ENCODE data around the gene AOAH.

AOAH gene

GRCh38 chr7:36755484-36755883, 31.2 kb upstream of the AOAH start:
- Histone ChIP-seq H3K27me3 (no peaks in the 10 kb centered on the region), H3K4me1 (peaks cover 25% of the 10 kb centered on the region), H3K4me3 (no peak overlapping the region), H3K36me3 (no peaks in the 10 kb centered on the region), H3K4me2 (no peak overlapping the region), H3K9ac (no peak overlapping the region), H4K20me1 (no peaks in the 10 kb centered on the region), H3K9me3 (no peaks in the 10 kb centered on the region), H3K27ac (no peak overlapping the region)
- TF ChIP-seq Cebpa-rat (IDR thresholded peaks at IDR 0.05): no peak

DNA sequence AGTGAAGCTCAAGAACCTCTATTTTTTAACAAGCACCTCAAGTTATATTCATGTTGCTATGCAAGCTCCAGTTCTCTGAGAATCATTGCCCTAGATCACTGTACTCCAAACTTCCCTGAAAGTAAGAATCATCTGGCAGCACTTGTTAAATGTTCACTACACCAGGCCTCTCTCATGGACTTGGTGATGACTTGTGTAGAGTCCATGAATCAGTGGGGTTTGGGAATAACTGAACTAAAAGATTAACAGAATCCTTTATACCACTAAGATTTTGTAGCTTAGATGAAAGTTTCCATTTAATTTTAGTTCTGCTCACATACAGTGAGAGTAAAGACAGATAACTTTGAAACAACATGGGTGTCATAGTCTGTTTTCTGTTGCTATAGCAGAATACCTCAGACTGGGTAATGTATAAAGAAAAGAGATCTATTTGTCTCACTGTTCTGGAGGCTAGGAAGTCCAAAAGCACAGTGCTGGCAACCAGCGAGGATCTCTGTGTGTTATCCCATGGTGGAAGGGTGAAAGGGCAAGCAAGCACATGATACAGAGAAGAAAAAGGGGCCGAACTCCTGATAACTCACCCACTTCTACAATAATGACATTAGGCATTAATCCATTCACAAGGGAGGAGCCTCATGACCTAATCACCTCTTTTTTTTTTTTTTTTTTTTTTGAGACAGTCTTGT, 27.9 kb upstream of the AOAH start:
- no peaks in the 10 kb centered on the region for H3K9me3 ChIP-seq
- H3K4me1 ChIP-seq: peaks cover 7% of the 10 kb centered on the region; the same call in 1 of the 2 replicates
- H4K20me1 ChIP-seq: no peaks in the 10 kb centered on the region
- no peaks in the 10 kb centered on the region for H3K36me3 ChIP-seq
- no peak overlapping the region for H3K4me2 ChIP-seq
- H3K9ac ChIP-seq: no peak overlapping the region
- H3K27ac ChIP-seq: no peak overlapping the region
- no peak for TF ChIP-seq Cebpa-rat (IDR thresholded peaks at IDR 0.05)
- H3K27me3 ChIP-seq: no peaks in the 10 kb centered on the region
- H3K4me3 ChIP-seq: no peak overlapping the region

DNA sequence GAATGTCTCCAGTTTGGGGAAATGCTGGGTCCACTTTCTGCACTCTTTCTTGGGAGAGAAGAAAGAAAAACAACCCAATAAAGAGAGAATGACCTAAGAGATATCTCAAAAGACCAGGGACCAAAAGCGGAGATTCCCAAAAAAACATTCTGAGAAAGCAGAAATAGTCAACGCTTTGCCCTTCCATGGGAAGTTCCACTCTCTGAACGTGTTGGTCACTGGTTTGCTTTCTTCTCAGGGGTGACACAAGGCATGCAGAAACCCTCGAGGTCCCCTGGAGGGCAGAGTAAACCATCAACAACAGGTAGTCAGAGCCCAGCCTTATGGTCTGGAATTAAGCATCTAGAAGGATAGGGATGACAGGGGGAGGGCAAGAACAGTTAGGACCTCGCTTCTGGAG, 26.2 kb upstream of the AOAH start:
- no peaks in the 10 kb centered on the region for H3K27me3 ChIP-seq
- H3K4me2 ChIP-seq: no peak overlapping the region
- TF ChIP-seq Cebpa-rat (IDR thresholded peaks at IDR 0.05): no peak
- H3K9me3 ChIP-seq: no peaks in the 10 kb centered on the region
- no peak overlapping the region for H3K27ac ChIP-seq
- no peak overlapping the region for H3K9ac ChIP-seq
- no peaks in the 10 kb centered on the region for H3K36me3 ChIP-seq
- no peaks in the 10 kb centered on the region for H4K20me1 ChIP-seq
- no peaks in the 10 kb centered on the region for H3K4me1 ChIP-seq
- H3K4me3 ChIP-seq: no peak overlapping the region

- H3K27ac ChIP-seq: no peak overlapping the region
- no peak overlapping the region for H3K4me2 ChIP-seq
- no peaks in the 10 kb centered on the region for H3K9me3 ChIP-seq
- no peak for TF ChIP-seq Cebpa-rat (IDR thresholded peaks at IDR 0.05)
- H3K4me1 ChIP-seq: no peaks in the 10 kb centered on the region
- H3K27me3 ChIP-seq: no peaks in the 10 kb centered on the region
- no peaks in the 10 kb centered on the region for H3K36me3 ChIP-seq
- no peak overlapping the region for H3K4me3 ChIP-seq
- no peaks in the 10 kb centered on the region for H4K20me1 ChIP-seq
- H3K9ac ChIP-seq: no peak overlapping the region
Observed at GRCh38 chr7:36749282-36749960, 25.1 kb upstream of the AOAH start.

DNA sequence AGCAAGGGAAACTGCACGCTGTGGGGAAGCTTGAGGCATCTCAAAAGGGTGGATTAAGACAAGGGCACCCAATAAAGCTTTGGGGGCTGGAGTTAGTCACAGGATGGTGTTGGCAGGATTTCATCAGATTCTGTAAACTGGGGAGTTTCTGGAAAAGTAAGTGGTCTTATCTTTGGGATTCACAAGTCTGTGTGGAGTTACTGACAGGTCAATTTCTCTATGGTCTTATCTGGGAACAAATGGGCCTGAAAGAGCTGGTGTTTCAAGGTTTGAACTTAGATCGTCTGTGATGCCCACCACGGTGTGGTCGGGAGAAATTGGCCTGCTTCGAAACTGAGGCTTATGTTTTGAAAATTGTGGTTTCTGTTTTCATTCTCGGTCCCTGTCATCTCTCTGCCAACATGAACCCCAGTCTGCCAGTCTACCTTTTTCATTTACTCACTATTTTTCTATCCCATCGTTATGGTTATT, 23.8 kb upstream of the AOAH start:
- Histone ChIP-seq H3K27me3 (no peaks in the 10 kb centered on the region), H3K4me1 (no peaks in the 10 kb centered on the region), H3K4me3 (no peak overlapping the region), H4K20me1 (no peaks in the 10 kb centered on the region), H3K9me3 (no peaks in the 10 kb centered on the region), H3K27ac (no peak overlapping the region), H3K4me2 (no peak overlapping the region), H3K9ac (no peak overlapping the region), H3K36me3 (no peaks in the 10 kb centered on the region)
- TF ChIP-seq Cebpa-rat (IDR thresholded peaks at IDR 0.05): no peak

DNA sequence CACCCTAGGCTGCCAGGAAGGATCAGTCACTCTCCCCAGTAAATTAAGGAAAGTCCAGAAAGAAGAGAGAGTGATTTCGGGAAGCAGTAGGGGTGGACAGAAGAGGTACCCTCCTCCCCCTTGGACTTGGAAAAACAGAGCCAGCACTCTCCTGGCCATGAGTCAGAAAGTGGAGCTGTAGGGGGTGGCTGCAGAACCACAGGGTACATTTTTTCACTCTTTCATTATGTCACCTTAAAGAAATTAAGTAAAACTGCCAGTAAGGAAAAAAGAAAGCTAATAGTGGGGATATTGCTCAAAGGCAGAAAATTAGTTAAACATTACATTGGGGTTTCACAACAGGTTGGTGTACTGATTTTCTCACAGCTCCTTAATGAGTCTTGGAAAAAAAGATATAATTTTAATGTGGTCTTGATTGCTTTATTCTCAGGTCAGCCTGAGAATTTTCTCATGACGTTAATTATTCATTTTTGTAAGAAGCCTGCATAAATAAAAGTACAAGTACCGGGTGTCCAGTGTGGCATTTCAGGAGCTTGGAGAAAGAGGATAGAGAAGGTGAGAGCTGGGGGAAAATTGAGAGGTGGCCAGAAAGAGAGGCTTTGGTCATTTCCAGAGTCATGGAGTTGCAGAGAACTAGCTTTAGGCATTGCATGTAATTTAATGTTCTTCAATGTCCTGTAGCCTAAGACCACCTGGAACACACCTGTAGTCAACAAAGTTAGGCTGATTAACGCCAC, 23.2 kb upstream of the AOAH start:
- H3K27ac ChIP-seq: no peak overlapping the region
- no peaks in the 10 kb centered on the region for H3K4me1 ChIP-seq
- H3K4me2 ChIP-seq: no peak overlapping the region
- no peak for TF ChIP-seq Cebpa-rat (IDR thresholded peaks at IDR 0.05)
- no peak overlapping the region for H3K9ac ChIP-seq
- H3K9me3 ChIP-seq: no peaks in the 10 kb centered on the region
- H3K36me3 ChIP-seq: no peaks in the 10 kb centered on the region
- H3K27me3 ChIP-seq: no peaks in the 10 kb centered on the region
- no peaks in the 10 kb centered on the region for H4K20me1 ChIP-seq
- H3K4me3 ChIP-seq: no peak overlapping the region

- no peak for TF ChIP-seq Cebpa-rat (IDR thresholded peaks at IDR 0.05)
- Histone ChIP-seq H3K27ac (no peak overlapping the region), H3K27me3 (no peaks in the 10 kb centered on the region), H3K9me3 (no peaks in the 10 kb centered on the region), H3K36me3 (no peaks in the 10 kb centered on the region), H3K4me1 (no peaks in the 10 kb centered on the region), H3K4me3 (no peak overlapping the region), H3K4me2 (no peak overlapping the region), H3K9ac (no peak overlapping the region), H4K20me1 (no peaks in the 10 kb centered on the region)
Observed at GRCh38 chr7:36746347-36746746, 22.1 kb upstream of the AOAH start.

GRCh38 chr7:36742911-36743775, 18.8 kb upstream of the AOAH start:
- Histone ChIP-seq H3K4me1 (no peaks in the 10 kb centered on the region), H3K4me2 (no peak overlapping the region)

DNA sequence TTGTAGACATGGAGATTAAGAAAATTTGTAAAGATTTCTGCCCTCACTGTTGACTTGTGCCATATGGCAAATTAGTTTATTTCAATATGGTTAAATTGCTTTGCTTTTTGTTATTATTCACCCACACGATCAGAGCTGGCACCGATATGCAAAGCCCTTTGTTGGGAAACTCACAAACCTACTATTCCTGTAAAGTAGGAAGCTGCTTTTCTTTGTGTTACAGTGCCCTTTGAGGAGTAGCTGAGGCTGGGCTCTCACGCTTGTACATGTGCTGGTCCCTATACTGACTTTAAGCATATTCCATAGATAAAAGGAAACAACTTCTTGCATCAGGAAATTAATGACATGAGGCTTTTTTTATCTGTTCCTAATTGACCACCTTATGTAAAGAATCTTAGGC, 17.6 kb upstream of the AOAH start:
- no peak for TF ChIP-seq Cebpa-rat (IDR thresholded peaks at IDR 0.05)
- Histone ChIP-seq H3K27me3 (no peaks in the 10 kb centered on the region), H3K36me3 (no peaks in the 10 kb centered on the region), H4K20me1 (no peaks in the 10 kb centered on the region), H3K4me2 (no peak overlapping the region), H3K9me3 (no peaks in the 10 kb centered on the region), H3K9ac (no peak overlapping the region), H3K4me3 (no peak overlapping the region), H3K4me1 (peaks cover 3% of the 10 kb centered on the region), H3K27ac (no peak overlapping the region)

More at GRCh38 chr7:36742911-36743775, 18.8 kb upstream of the AOAH start:
- H3K27me3 ChIP-seq: no peaks in the 10 kb centered on the region
- no peaks in the 10 kb centered on the region for H3K9me3 ChIP-seq
- TF ChIP-seq Cebpa-rat (IDR thresholded peaks at IDR 0.05): no peak
- H4K20me1 ChIP-seq: no peaks in the 10 kb centered on the region
- no peak overlapping the region for H3K27ac ChIP-seq
- no peaks in the 10 kb centered on the region for H3K36me3 ChIP-seq
- H3K9ac ChIP-seq: no peak overlapping the region
- no peak overlapping the region for H3K4me3 ChIP-seq

All from BLaER1 (cell line).